Epithelial cell of esophagus (primary cell): ENCODE data around the gene CAMK1G.

Experiments used
- DNase-seq: peaks from one replicate; pipeline ENCODE4 v3.0.0; 2010; ENCODE audit warnings: low read depth
- H3K4me3 ChIP-seq: 2 replicates; pipeline ENCODE4 v1.5.1; 2011; ENCODE audit warnings: mild to moderate bottlenecking, low read length, control low read depth
- TF ChIP-seq, protein P1 (sequence below): IDR thresholded peaks from 2 replicates; pipeline ENCODE4 v1.5.1; 2011; ENCODE audit warnings: low read depth, mild to moderate bottlenecking, low read length, control low read depth, inconsistent platforms; ENCODE audit not compliant: insufficient read depth; ENCODE audit errors: missing control alignments

The CAMK1G gene

GRCh38 chr1:209607102-209607794 lies 23.7 kb downstream of the CAMK1G start:
- peak; percentile 95 for DNase-seq
- no peak overlapping the region for H3K4me3 ChIP-seq
- TF ChIP-seq, protein P1, sequence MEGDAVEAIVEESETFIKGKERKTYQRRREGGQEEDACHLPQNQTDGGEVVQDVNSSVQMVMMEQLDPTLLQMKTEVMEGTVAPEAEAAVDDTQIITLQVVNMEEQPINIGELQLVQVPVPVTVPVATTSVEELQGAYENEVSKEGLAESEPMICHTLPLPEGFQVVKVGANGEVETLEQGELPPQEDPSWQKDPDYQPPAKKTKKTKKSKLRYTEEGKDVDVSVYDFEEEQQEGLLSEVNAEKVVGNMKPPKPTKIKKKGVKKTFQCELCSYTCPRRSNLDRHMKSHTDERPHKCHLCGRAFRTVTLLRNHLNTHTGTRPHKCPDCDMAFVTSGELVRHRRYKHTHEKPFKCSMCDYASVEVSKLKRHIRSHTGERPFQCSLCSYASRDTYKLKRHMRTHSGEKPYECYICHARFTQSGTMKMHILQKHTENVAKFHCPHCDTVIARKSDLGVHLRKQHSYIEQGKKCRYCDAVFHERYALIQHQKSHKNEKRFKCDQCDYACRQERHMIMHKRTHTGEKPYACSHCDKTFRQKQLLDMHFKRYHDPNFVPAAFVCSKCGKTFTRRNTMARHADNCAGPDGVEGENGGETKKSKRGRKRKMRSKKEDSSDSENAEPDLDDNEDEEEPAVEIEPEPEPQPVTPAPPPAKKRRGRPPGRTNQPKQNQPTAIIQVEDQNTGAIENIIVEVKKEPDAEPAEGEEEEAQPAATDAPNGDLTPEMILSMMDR = no peak

GRCh38 chr1:209607795-209608178 lies 24.3 kb downstream of the CAMK1G start:
- TF ChIP-seq, protein P1 = no peak
- no peak for DNase-seq
- H3K4me3 ChIP-seq = no peak overlapping the region

DNA sequence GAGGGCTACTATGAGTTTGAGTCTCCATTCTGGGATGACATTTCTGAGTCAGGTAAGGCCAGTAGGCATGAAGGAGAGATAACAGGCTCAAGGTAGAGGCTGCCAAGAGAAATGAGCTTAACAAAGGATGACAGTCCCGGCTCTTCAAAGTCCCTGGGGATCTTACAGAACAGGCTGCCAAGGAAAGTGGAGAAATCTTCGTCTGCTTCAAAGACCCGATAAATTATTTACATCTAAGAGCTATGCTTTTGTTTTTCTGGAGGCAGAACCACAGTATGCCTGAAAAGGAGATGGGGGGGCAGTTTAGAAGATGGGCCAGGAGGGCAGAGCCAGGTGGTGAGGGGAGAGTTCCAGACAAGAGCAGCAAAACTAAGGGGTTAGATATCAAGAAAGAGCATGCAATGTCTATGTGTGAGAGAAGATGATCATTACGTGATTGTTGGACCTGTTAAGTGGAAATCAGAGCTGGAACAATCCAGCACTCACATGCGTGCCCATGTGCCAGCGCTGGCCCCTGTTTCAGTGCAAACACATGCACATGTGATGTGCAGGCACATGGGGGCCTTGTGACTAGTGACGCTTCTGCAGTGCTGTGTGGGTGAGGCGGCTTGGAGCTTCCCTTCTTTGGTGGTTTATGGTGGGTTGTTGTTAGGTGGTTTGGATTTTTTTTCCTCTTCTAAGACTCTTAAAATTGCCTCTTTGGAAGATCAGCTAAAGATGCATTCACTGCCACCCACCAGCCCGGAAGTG lies 25.7 kb downstream of the CAMK1G start:
- no peak overlapping the region for H3K4me3 ChIP-seq
- DNase-seq = peak; percentile 16
- TF ChIP-seq, protein P1 = no peak

DNA sequence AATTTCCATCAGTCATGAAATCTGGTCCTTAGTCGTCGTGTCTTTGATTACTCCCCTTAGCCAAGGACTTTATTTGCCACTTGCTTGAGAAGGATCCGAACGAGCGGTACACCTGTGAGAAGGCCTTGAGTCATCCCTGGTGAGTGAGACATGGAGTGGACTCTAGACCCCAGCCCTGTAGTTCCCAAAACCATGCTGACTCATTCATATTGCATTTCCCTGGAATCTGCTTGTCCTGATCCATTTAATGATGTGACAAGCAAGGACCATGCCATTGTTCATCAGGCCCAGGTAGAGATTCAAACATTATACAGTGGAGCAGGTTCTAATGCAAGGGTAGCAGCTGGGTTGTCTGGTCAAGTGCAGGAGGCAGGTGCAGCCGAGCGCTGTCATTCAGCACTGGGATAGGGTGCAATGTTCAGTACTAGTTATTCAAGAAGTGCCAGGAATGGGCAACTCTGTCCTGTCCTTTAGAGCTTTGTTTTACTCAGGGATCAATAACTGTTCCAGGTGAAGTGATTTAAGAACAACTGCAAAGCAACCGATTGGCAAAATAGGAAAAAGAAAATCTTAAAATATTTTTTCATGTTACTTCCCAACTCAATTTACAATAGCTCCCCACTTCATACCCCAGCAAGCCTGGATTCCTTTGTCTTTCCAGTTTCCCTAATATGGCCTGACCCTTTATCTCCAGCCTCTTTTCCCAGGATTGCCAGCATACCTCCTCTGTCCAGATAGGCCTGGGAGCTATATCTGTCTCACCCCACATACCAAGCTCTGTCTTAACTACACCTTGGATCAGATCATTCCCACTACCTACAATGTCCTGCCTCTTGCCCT lies 26.5 kb downstream of the CAMK1G start:
- H3K4me3 ChIP-seq = no peak overlapping the region
- TF ChIP-seq, protein P1 = no peak
- DNase-seq = peak; percentile 75

- H3K4me3 ChIP-seq = no peak overlapping the region
- TF ChIP-seq, protein P1 = no peak
- DNase-seq = no peak
Measured at GRCh38 chr1:209610631-209610905, 27.1 kb downstream of the CAMK1G start.

- H3K4me3 ChIP-seq = no peak overlapping the region
- TF ChIP-seq, protein P1 = peak; percentile 14
- DNase-seq = peak; percentile 64
Measured at GRCh38 chr1:209611771-209612570, 28.5 kb downstream of the CAMK1G start.
